Gastrocnemius medialis (tissue), 4 donors: ENCODE data around the gene GALNS. TPM values are rescaled to one million over a fixed set of nuclear protein-coding genes. Genes with fewer than 3 reads are reported as not detected.

ENCODE experiments used
- ATAC-seq, 2 donors: fragments of 150-250 bp; one replicate each; pipeline ENCODE4 v1.9.1; 2016
- DNase-seq, 2 donors: peaks; one replicate each; pipeline ENCODE4 v3.0.0-alpha.2; 2019
- H3K27ac ChIP-seq, 4 donors: fragments of 200-600 bp; sonication (generic); 1 replicate in 1 of 4; 2 replicates in 3 of 4; pipeline ENCODE4 v1.5.1; 2016 to 2018; ENCODE audit warnings: mild to moderate bottlenecking in 2 of 4, moderate library complexity in 1 of 4
- H3K27me3 ChIP-seq, 3 donors: fragments of 200-600 bp; sonication (generic) in 2 of 3; 1 replicate in 1 of 3; 2 replicates in 2 of 3; pipeline versions ENCODE4 v1.5.1 to v1.6.0; 2016 to 2019; ENCODE audit warnings: mild to moderate bottlenecking in 1 of 3, moderate library complexity in 1 of 3
- H3K36me3 ChIP-seq, 2 donors: fragments of 200-600 bp; sonication (generic) in 1 of 2; one replicate each; pipeline ENCODE4 v1.5.1; 2017 to 2018
- H3K4me1 ChIP-seq, 2 donors: fragments of 200-600 bp; sonication (generic) in 1 of 2; one replicate each; pipeline ENCODE4 v1.5.1; 2016 to 2017; ENCODE audit warnings: mild to moderate bottlenecking in 2 of 2
- H3K4me3 ChIP-seq, 4 donors: fragments of 200-600 bp; sonication (generic) in 3 of 4; 1 replicate in 1 of 4; 2 replicates in 3 of 4; pipeline ENCODE4 v1.5.1; 2016 to 2019; ENCODE audit warnings: mild to moderate bottlenecking in 2 of 4
- H3K9me3 ChIP-seq, 3 donors: fragments of 200-600 bp; sonication (generic) in 2 of 3; 1 replicate in 1 of 3; 2 replicates in 2 of 3; pipeline ENCODE4 v1.5.1; 2016 to 2019
- POLR2A ChIP-seq, 2 donors: fragments of 450-650 bp; IDR thresholded peaks; one replicate each; pipeline ENCODE4 v1.6.1; 2017; ENCODE audit warnings: antibody characterized with exemption in 2 of 2, mild to moderate bottlenecking in 2 of 2, moderate library complexity in 2 of 2
- in situ Hi-C, 4 donors: fragments of 200-750 bp; cut with MboI; loops; one replicate each; pipeline versions ENCODE4 v1.15.0 to v1.8.0; 2017; ENCODE audit warnings: low sequenced_read_pairs in 4 of 4
- intact Hi-C: fragments of 100-400 bp; cut with DNase I; formaldehyde crosslinking; loops from one replicate; pipeline ENCODE4 v1.15.1; 2023; ENCODE audit warnings: low total_unique reads
- total RNA-seq, 4 donors: library from RNA; depleted of rRNA; stranded (reverse); fragments of >200 nt; gene quantifications; one replicate each; pipeline versions ENCODE4 v1.1.0 to v1.2.3, GENCODE V29; 2016
- TF ChIP-seq, protein P1 (sequence below), 5 experiments: fragments of 450-650 bp in 3 of 5; fragments of 200-600 bp in 2 of 5; sonication (generic) in 2 of 5; IDR thresholded peaks in 4 of 5; conservative IDR thresholded peaks in 1 of 5; 1 replicate in 4 of 5; 2 replicates in 1 of 5; pipeline ENCODE4 v1.5.1; 2016 to 2019; ENCODE audit warnings: antibody characterized with exemption in 5 of 5, mild to moderate bottlenecking in 3 of 5, moderate library complexity in 3 of 5

Gene GALNS
- total RNA-seq, 4 donors from 2014 or later: 8.8 to 14.7 (median 10.0) TPM

- ATAC-seq: no peak
- TF ChIP-seq, protein P1, sequence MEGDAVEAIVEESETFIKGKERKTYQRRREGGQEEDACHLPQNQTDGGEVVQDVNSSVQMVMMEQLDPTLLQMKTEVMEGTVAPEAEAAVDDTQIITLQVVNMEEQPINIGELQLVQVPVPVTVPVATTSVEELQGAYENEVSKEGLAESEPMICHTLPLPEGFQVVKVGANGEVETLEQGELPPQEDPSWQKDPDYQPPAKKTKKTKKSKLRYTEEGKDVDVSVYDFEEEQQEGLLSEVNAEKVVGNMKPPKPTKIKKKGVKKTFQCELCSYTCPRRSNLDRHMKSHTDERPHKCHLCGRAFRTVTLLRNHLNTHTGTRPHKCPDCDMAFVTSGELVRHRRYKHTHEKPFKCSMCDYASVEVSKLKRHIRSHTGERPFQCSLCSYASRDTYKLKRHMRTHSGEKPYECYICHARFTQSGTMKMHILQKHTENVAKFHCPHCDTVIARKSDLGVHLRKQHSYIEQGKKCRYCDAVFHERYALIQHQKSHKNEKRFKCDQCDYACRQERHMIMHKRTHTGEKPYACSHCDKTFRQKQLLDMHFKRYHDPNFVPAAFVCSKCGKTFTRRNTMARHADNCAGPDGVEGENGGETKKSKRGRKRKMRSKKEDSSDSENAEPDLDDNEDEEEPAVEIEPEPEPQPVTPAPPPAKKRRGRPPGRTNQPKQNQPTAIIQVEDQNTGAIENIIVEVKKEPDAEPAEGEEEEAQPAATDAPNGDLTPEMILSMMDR (IDR thresholded peaks at IDR 0.05 in 4 of 5, conservative IDR thresholded peaks at IDR 0.05 in 1 of 5): no peak
- no peak for TF ChIP-seq POLR2A (IDR thresholded peaks at IDR 0.05)
- peak overlapping the region in 2 of 4 donors; percentile 89 to 90 for H3K27ac ChIP-seq
- peaks cover 0 to 10% of the 10 kb centered on the region in 2 donors for H3K36me3 ChIP-seq
- H3K27me3 ChIP-seq: no peaks in the 10 kb centered on the region
- in situ Hi-C loops: no loop called here
- no peak for DNase-seq
- peak overlapping the region in 1 of 4 donors; percentile 70 for H3K4me3 ChIP-seq
- H3K9me3 ChIP-seq: no peaks in the 10 kb centered on the region
- peaks cover 14 to 21% of the 10 kb centered on the region in 2 donors for H3K4me1 ChIP-seq
- intact Hi-C loops: loop anchor here (5.0 to 10.0 kb wide), 4 partner anchors 84 to 949 kb away; partner anchors contain the start of genes ACSF3, SLC7A5 and ZNF778
Measured at GRCh38 chr16:88813269-88814143, 43.2 kb downstream of the GALNS start.

DNA sequence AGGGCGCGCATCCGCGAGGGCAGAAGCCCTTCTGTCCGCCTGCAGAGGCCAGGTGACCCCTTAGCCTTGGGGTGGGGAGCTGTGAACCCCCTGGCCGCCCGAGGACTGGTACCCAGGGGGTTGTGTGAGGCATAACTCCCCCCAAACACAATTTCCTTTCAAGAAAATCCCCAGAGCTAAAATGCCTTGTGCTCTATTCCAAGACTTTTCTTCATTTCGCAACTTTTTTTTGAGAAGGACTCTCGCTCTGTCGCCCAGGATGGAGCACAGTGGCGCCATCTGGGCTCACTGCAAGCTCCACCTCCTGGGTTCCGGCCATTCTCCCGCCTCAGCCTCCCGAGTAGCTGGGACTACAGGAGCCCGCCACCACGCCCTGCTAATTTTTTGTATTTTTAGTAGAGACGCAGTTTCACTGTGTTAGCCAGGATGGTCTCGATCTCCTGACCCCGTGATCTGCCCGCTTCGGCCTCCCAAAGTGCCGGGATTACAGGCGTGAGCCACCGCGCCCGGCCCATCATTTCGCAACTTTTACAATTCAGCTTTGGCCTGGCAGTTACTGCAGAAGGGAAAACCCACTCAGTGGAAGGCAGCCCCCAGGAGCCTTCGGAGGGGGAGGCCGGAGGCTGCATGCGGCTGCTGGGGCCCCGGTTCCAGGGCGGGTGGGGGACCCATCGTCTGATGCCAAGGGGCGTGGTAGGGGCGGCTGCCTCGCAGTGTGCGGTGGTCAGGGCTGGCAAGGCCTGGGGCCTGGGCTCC is 44.1 kb downstream of the GALNS start:
- TF ChIP-seq, protein P1 (IDR thresholded peaks at IDR 0.05 in 4 of 5, conservative IDR thresholded peaks at IDR 0.05 in 1 of 5): no peak
- no peak for TF ChIP-seq POLR2A (IDR thresholded peaks at IDR 0.05)
- ATAC-seq (peak in 1 of 2 donors; percentile 16), DNase-seq (peak in 1 of 2 donors; percentile 57)
- peak overlapping the region; percentile 81 to 91 (median 90) for H3K27ac ChIP-seq
- H3K36me3 ChIP-seq: peaks cover 0 to 10% of the 10 kb centered on the region in 2 donors
- intact Hi-C loops: loop anchor here (5.0 to 10.0 kb wide), 4 partner anchors 85 to 948 kb away; partner anchors contain the start of genes ACSF3, SLC7A5 and ZNF778
- in situ Hi-C loops: no loop called here
- peaks cover 14 to 21% of the 10 kb centered on the region in 2 donors for H3K4me1 ChIP-seq
- H3K9me3 ChIP-seq: no peaks in the 10 kb centered on the region
- no peaks in the 10 kb centered on the region for H3K27me3 ChIP-seq
- H3K4me3 ChIP-seq: peak overlapping the region; percentile 70 to 81 (median 74)

DNA sequence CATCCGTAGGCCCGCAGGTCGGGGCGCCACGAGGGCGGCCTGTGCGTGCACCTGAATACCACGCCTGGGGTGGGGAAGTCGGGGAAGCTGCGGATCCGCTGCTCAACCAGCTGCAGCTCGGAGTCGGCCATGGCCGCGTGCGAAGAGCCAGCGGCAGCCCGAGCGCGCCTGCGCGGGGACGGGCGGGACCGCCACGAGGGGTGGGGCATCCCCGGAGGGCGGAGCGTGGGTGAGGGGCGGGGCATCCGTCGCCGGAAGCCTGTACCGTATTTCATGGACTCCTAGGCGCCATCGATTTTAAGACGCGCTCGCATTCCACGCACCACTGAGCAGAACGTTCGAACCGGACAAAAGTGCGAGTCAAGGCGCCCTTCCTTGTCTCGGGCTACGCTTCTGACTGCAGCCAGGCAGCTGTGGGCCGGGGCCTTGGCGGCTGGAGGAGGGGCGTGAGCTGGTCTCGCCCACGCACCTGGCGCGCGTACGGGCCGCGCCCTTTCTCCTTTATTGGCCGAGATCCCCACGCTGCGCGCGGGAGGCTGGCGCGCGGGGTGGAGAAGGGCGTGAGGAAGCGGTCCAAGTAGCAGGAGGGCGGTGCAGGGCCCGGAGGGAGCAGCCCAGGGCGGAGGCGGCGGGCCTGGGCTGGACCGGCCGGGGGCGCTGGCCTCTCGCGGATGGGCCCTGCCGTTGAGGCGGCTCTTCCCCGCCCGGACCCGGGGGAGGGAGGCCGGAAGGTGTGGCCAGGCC is 44.8 kb downstream of the GALNS start, which contains the start of gene APRT:
Gene APRT (minus strand): TSS at position 160 of the 744 bp plus-strand sequence. CDS start 29 bp downstream, at position 131.
- Histone ChIP-seq H3K4me3 (peak within 1 kb of the TSS; percentile 70 to 81 (median 74)), H3K27me3 (no peaks in the 10 kb centered on the region), H3K9me3 (no peaks in the 10 kb centered on the region), H3K36me3 (peaks cover 0 to 10% of the 10 kb centered on the region in 2 donors), H3K4me1 (peaks cover 14 to 21% of the 10 kb centered on the region in 2 donors), H3K27ac (peak within 1 kb of the TSS; percentile 81 to 91 (median 90))
- peak; percentile 90 to 92 for ATAC-seq
- peak; percentile 89 for DNase-seq
- in situ Hi-C loops: no loop called here
- intact Hi-C loops: loop anchor here (1.0 to 10.0 kb wide), 7 partner anchors 9 to 947 kb away; partner anchors contain the start of genes ACSF3, CDH15, CDT1 and SLC7A5
- TF ChIP-seq, protein P1 (IDR thresholded peaks at IDR 0.05 in 4 of 5, conservative IDR thresholded peaks at IDR 0.05 in 1 of 5): peak in 3 of 5 experiments; percentile 16 to 45 (median 25)
- peak; percentile 83 to 85 for TF ChIP-seq POLR2A (IDR thresholded peaks at IDR 0.05)
